Measurements from ENCODE around the gene NUP43.
"Not testable (repeated sequence)": the region's sequence is repeated elsewhere in the genome, so short reads cannot be mapped to it uniquely, and the experiment has no call there.

Gene NUP43

DNA sequence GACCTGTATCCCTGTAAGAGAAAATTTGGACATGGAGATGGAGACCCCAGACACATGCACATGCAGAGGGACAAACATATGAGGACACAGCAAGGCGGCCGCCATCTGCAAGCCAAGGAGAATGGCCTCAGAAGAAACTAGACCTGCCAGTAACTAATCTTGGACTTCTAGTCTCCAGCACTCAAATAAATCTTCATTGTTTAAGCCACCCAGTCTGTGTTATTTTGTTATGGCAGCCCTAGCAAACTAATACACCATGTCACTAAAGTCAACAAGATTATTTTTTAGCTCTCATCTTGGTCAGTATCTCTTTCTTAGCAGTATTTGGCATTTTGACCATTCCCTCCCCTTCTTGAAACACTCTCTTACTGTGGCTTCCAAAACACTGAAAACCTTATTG lies 55.1 kb downstream of the NUP43 start:
- no peaks in the 10 kb centered on the region for H3K9me3 ChIP-seq (replicated peaks in 1 of 11)
- H3K27me3 ChIP-seq = no peaks in the 10 kb centered on the region
- no peaks in the 10 kb centered on the region for H3K4me1 ChIP-seq
- H3K4me2 ChIP-seq = no peak overlapping the region
- peaks cover 53 to 100% (median 89%) of the 10 kb centered on the region in 11 experiments; a peak in 20 of 22 replicates for H4K20me1 ChIP-seq
- H3K4me3 ChIP-seq = no peak overlapping the region
- no peak overlapping the region for H3K9ac ChIP-seq
- TF ChIP-seq Cebpa-rat (IDR thresholded peaks at IDR 0.05) = no peak
- H3K36me3 ChIP-seq = peaks cover 87 to 100% (median 96%) of the 10 kb centered on the region in 11 experiments
- no peak overlapping the region for H3K27ac ChIP-seq

- no peaks in the 10 kb centered on the region for H3K27me3 ChIP-seq
- no peaks in the 10 kb centered on the region for H3K4me1 ChIP-seq
- no peak overlapping the region for H3K27ac ChIP-seq
- H3K4me2 ChIP-seq = no peak overlapping the region
- peaks cover 44 to 99% (median 82%) of the 10 kb centered on the region in 11 experiments; a peak in 20 of 22 replicates for H4K20me1 ChIP-seq
- peaks cover 81 to 100% (median 94%) of the 10 kb centered on the region in 11 experiments for H3K36me3 ChIP-seq
- H3K4me3 ChIP-seq = no peak overlapping the region
- H3K9ac ChIP-seq = no peak overlapping the region
- no peaks in the 10 kb centered on the region for H3K9me3 ChIP-seq (replicated peaks in 1 of 11)
- TF ChIP-seq Cebpa-rat (IDR thresholded peaks at IDR 0.05) = no peak
Observed at GRCh38 chr6:149686230-149686629, 60.1 kb downstream of the NUP43 start.

DNA sequence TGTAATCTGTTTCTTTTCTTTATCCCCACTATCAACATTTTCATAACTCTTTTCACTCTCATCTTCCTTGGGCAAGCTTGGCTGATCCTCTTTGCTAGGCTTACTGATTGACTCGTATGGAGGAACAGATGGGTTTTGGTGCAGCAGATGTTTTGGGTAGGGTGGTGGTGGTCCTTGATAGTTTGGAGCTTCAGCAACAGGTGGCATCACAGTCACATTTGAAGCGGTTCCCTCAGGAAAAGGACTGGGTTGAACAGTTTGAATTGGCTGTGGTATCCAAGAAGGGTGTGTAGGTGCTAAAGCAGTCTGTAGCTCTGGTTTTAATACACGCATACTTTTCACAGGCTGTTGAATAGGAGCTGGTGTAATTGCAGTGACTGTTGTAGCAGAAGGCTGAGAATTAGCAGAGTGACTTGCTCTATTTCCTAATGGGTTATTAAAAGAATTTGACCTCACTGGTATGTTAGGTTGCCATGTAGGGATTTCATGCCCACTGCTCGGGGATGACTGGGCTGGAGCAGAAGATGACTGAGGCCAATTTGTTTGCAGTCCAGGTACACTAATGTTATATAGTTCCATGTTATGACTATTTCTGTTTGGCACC lies 63.0 kb downstream of the NUP43 start:
- TF ChIP-seq Cebpa-rat (IDR thresholded peaks at IDR 0.05) = no peak
- no peak overlapping the region for H3K9ac ChIP-seq
- H3K4me3 ChIP-seq = no peak overlapping the region
- H3K36me3 ChIP-seq = peaks cover 72 to 100% (median 92%) of the 10 kb centered on the region in 11 experiments
- no peaks in the 10 kb centered on the region for H3K9me3 ChIP-seq (replicated peaks in 1 of 11)
- H3K4me1 ChIP-seq = no peaks in the 10 kb centered on the region
- no peak overlapping the region for H3K4me2 ChIP-seq
- no peak overlapping the region for H3K27ac ChIP-seq
- peaks cover 35 to 86% (median 68%) of the 10 kb centered on the region in 11 experiments; a peak in 20 of 22 replicates for H4K20me1 ChIP-seq
- no peaks in the 10 kb centered on the region for H3K27me3 ChIP-seq

GRCh38 chr6:149681845-149682244 lies 64.5 kb downstream of the NUP43 start:
- H3K36me3 ChIP-seq = peaks cover 77 to 100% (median 94%) of the 10 kb centered on the region in 11 experiments
- not testable (repeated sequence) for H3K4me2 ChIP-seq
- peaks cover 28 to 71% (median 56%) of the 10 kb centered on the region in 11 experiments; a peak in 20 of 22 replicates for H4K20me1 ChIP-seq

DNA sequence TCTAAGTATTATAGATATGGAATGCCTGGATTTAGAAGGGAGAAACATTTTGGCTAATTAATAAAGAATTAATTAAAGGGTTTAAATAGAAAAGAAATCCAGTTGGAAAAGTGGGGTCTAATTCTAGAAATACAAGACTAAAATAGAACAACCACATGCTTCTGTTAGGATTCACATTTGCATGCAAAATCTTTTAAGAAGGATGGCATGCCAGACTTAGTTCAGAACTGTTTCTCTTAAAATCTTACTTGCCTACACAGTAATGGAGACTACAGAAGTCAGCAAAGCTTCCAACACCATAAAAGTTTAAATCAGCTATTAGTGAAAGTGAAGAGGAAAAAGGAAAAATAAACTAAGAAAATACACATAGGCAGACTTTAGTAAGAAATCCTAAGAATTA lies 65.1 kb downstream of the NUP43 start:
- no peaks in the 10 kb centered on the region for H3K27me3 ChIP-seq
- no peak overlapping the region for H3K4me3 ChIP-seq
- H3K27ac ChIP-seq = no peak overlapping the region
- H3K4me1 ChIP-seq = no peaks in the 10 kb centered on the region
- no peaks in the 10 kb centered on the region for H3K9me3 ChIP-seq (replicated peaks in 1 of 11)
- peaks cover 77 to 100% (median 94%) of the 10 kb centered on the region in 11 experiments for H3K36me3 ChIP-seq
- peaks cover 22 to 65% (median 50%) of the 10 kb centered on the region in 11 experiments; a peak in 20 of 22 replicates for H4K20me1 ChIP-seq
- H3K4me2 ChIP-seq = no peak overlapping the region
- H3K9ac ChIP-seq = no peak overlapping the region
- no peak for TF ChIP-seq Cebpa-rat (IDR thresholded peaks at IDR 0.05)

More at GRCh38 chr6:149681845-149682244, 64.5 kb downstream of the NUP43 start:
- H3K4me1 ChIP-seq; H3K27ac ChIP-seq; H3K9ac ChIP-seq; H3K4me3 ChIP-seq; H3K9me3 ChIP-seq (replicated peaks in 1 of 11); H3K27me3 ChIP-seq: not testable (repeated sequence)

GRCh38 chr6:149680503-149680902 lies 65.8 kb downstream of the NUP43 start:
- Histone ChIP-seq H3K27me3 (no peaks in the 10 kb centered on the region), H3K27ac (no peak overlapping the region), H3K4me3 (no peak overlapping the region), H4K20me1 (peaks cover 17 to 58% (median 43%) of the 10 kb centered on the region in 11 experiments; a peak in 20 of 22 replicates), H3K9ac (no peak overlapping the region), H3K4me1 (no peaks in the 10 kb centered on the region), H3K9me3 (replicated peaks in 1 of 11) (no peaks in the 10 kb centered on the region), H3K4me2 (no peak overlapping the region), H3K36me3 (peaks cover 78 to 100% (median 94%) of the 10 kb centered on the region in 11 experiments)
- no peak for TF ChIP-seq Cebpa-rat (IDR thresholded peaks at IDR 0.05)
